GM23338 (cell line): ENCODE data around the gene TCERG1. TPM values are rescaled to one million over a fixed set of nuclear protein-coding genes. Genes with fewer than 3 reads are reported as not detected.

Source experiments
- ATAC-seq: fragments of 200-7000 bp; cut with Tn5 transposase; 3 replicates; pipeline ENCODE4 v1.9.1; 2020
- DNase-seq: peaks from one replicate; pipeline ENCODE4 v3.0.0-alpha.2; 2015; ENCODE audit warnings: low spot score
- H2AFZ ChIP-seq: fragments of 200-600 bp; sonication (generic); 2 replicates; pipeline ENCODE4 v1.8.0; 2016; ENCODE audit warnings: antibody characterized with exemption, mild to moderate bottlenecking, moderate library complexity
- H3F3A ChIP-seq: fragments of 200-600 bp; sonication (generic); replicated peaks from 2 replicates; pipeline ENCODE4 v1.8.0; 2017; ENCODE audit warnings: antibody characterized with exemption, mixed run types, low read depth
- H3K27ac ChIP-seq: fragments of 200-600 bp; sonication (generic); 2 replicates; pipeline ENCODE4 v1.6.1; 2016; ENCODE audit warnings: low read depth
- H3K27me3 ChIP-seq: fragments of 200-600 bp; sonication (generic); 2 replicates; pipeline ENCODE4 v1.8.0; 2016; ENCODE audit warnings: mild to moderate bottlenecking, mixed run types, moderate library complexity; ENCODE audit not compliant: insufficient read depth
- H3K36me3 ChIP-seq: fragments of 200-600 bp; sonication (generic); 2 replicates; pipeline ENCODE4 v1.8.0; 2016; ENCODE audit warnings: mild to moderate bottlenecking; ENCODE audit not compliant: insufficient read depth
- H3K4me1 ChIP-seq: fragments of 200-600 bp; sonication (generic); 2 replicates; pipeline ENCODE4 v1.8.0; 2016; ENCODE audit warnings: mild to moderate bottlenecking, moderate library complexity; ENCODE audit not compliant: insufficient read depth
- H3K4me2 ChIP-seq: fragments of 200-600 bp; sonication (generic); 2 replicates; pipeline ENCODE4 v1.7.1; 2017; ENCODE audit warnings: mixed run types
- H3K4me3 ChIP-seq: fragments of 200-600 bp; sonication (generic); 2 replicates; pipeline ENCODE4 v1.6.1; 2016; ENCODE audit warnings: mixed run types
- H3K79me2 ChIP-seq: fragments of 200-600 bp; sonication (generic); replicated peaks from 2 replicates; pipeline ENCODE4 v1.8.0; 2017; ENCODE audit warnings: mild to moderate bottlenecking; ENCODE audit not compliant: insufficient read depth
- H3K9me2 ChIP-seq: fragments of 200-600 bp; sonication (generic); 2 replicates; pipeline ENCODE4 v1.8.0; 2017; ENCODE audit not compliant: insufficient read depth
- H4K20me1 ChIP-seq: fragments of 200-600 bp; sonication (generic); replicated peaks from 2 replicates; pipeline ENCODE4 v1.8.0; 2017; ENCODE audit warnings: mild to moderate bottlenecking; ENCODE audit not compliant: insufficient read depth
- H3K27ac Mint-ChIP-seq: 2 replicates; pipeline ENCODE4 v1.8.0; 2020; ENCODE audit warnings: inconsistent platforms, mild to moderate bottlenecking, moderate library complexity, mixed read lengths
- H3K27me3 Mint-ChIP-seq: 3 replicates; pipeline ENCODE4 v1.8.0; 2022; ENCODE audit warnings: low read depth, mild to moderate bottlenecking, moderate library complexity, mixed read lengths, inconsistent platforms; ENCODE audit not compliant: insufficient read depth, poor library complexity
- H3K36me3 Mint-ChIP-seq: 3 replicates; pipeline ENCODE4 v1.8.0; 2021; ENCODE audit warnings: low read depth, mild to moderate bottlenecking, inconsistent platforms, moderate library complexity, mixed read lengths
- H3K4me1 Mint-ChIP-seq: 3 replicates; pipeline ENCODE4 v1.8.0; 2020; ENCODE audit warnings: mild to moderate bottlenecking, inconsistent platforms, mixed read lengths
- H3K4me3 Mint-ChIP-seq: 3 replicates; pipeline ENCODE4 v1.8.0; 2021; ENCODE audit warnings: moderate library complexity, mild to moderate bottlenecking, inconsistent platforms, mixed read lengths
- H3K9me3 Mint-ChIP-seq: 3 replicates; pipeline ENCODE4 v1.8.0; 2020; ENCODE audit warnings: moderate library complexity, mild to moderate bottlenecking, inconsistent platforms, mixed read lengths
- CREB1 ChIP-seq: fragments of 250-450 bp; sonication (Bioruptor Pico); IDR thresholded peaks from 2 replicates; pipeline ENCODE4 v1.5.0; 2020; ENCODE audit warnings: low read depth, mild to moderate bottlenecking, moderate library complexity
- CTCF ChIP-seq, 2 experiments: fragments of 200-600 bp in 1 of 2; sonication (generic) in 1 of 2; conservative IDR thresholded peaks; 2 replicates each; pipeline versions ENCODE4 v1.5.1 to v1.6.1; 2016 to 2017; ENCODE audit warnings: antibody characterized with exemption in 2 of 2, low read depth in 2 of 2, mild to moderate bottlenecking in 2 of 2, moderate library complexity in 1 of 2
- ETS1 ChIP-seq: IDR thresholded peaks from 2 replicates; pipeline ENCODE4 v1.6.1; 2016; ENCODE audit warnings: antibody characterized with exemption
- EZH2 ChIP-seq: fragments of 200-600 bp; sonication (generic); IDR thresholded peaks from one replicate; pipeline ENCODE4 v1.8.0; 2017; ENCODE audit warnings: antibody characterized with exemption, mild to moderate bottlenecking, low read depth; ENCODE audit not compliant: unreplicated experiment
- EZH2phosphoT487 ChIP-seq: fragments of 200-600 bp; sonication (generic); IDR thresholded peaks from one replicate; pipeline ENCODE4 v1.8.1; 2018; ENCODE audit warnings: antibody characterized with exemption; ENCODE audit not compliant: unreplicated experiment
- POLR2AphosphoS5 ChIP-seq: IDR thresholded peaks from 2 replicates; pipeline ENCODE4 v1.6.1; 2016; ENCODE audit warnings: antibody characterized with exemption, low read depth
- REST ChIP-seq: IDR thresholded peaks from one replicate; pipeline ENCODE4 v1.6.1; 2018; ENCODE audit warnings: antibody characterized with exemption; ENCODE audit not compliant: unreplicated experiment
- STAT1 ChIP-seq: IDR thresholded peaks from one replicate; pipeline ENCODE4 v1.6.1; 2016; ENCODE audit warnings: antibody characterized with exemption; ENCODE audit not compliant: unreplicated experiment
- ZNF114 ChIP-seq: fragments of 250-450 bp; sonication (Bioruptor Pico); IDR thresholded peaks from 2 replicates; pipeline ENCODE4 v1.5.0; 2020; ENCODE audit warnings: mild to moderate bottlenecking, moderate library complexity
- ZNF331 ChIP-seq: fragments of 250-450 bp; sonication (Bioruptor Pico); IDR thresholded peaks from 2 replicates; pipeline ENCODE4 v1.5.0; 2020; ENCODE audit warnings: low read depth, mild to moderate bottlenecking, moderate library complexity
- polyA plus RNA-seq: library from polyadenylated mRNA; unstranded; fragments of >200 nt; fragmentation: Nextera tagmentation; extraction: Ambion mirVana; gene quantifications from 2 replicates; pipeline ENCODE4 v1.2.1, GENCODE V29; 2016
- total RNA-seq: library from RNA; depleted of rRNA; stranded (reverse); fragments of >200 nt; shearing (Covaris generic); gene quantifications from 2 replicates; pipeline ENCODE4 v1.2.3, GENCODE V29; 2014

The TCERG1 gene
- total and polyA plus RNA-seq, 2 experiments from 2014 or later, result 127 to 178 TPM

GRCh38 chr5:146419696-146420095 is 27.4 kb upstream of the TCERG1 start:
- H3K4me1 Mint-ChIP-seq, result no peaks in the 10 kb centered on the region

GRCh38 chr5:146425023-146425422 is 22.1 kb upstream of the TCERG1 start:
- TF ChIP-seq CTCF (conservative IDR thresholded peaks at IDR 0.05; ENCODE audit: low read depth in 2 of 2), result peak in 1 of 2 experiments; percentile 80; a peak in 2 of 4 replicates
- no peak for TF ChIP-seq POLR2AphosphoS5
- TF ChIP-seq CREB1 (CRISPR knock-in tag), result 0 out of 2 replicates have a peak, but pooled peaks have one; percentile 29
- Histone ChIP-seq H2AFZ (peak overlapping the region; percentile 88; the same call in 1 of the 2 replicates), H3K36me3 (no peaks in the 10 kb centered on the region), H3F3A (no peaks in the 10 kb centered on the region), H3K27me3 (no peaks in the 10 kb centered on the region), H3K4me3 (no peak overlapping the region), H3K9me2 (no peaks in the 10 kb centered on the region), H3K4me2 (no peak overlapping the region), H4K20me1 (no peaks in the 10 kb centered on the region), H3K4me1 (no peaks in the 10 kb centered on the region), H3K79me2 (no peaks in the 10 kb centered on the region), H3K27ac (no peak overlapping the region)
- Mint-ChIP-seq H3K27me3 (peaks cover 2% of the 10 kb centered on the region), H3K27ac (no peak overlapping the region), H3K4me1 (no peaks in the 10 kb centered on the region), H3K9me3 (no peaks in the 10 kb centered on the region), H3K4me3 (no peak overlapping the region), H3K36me3 (no peaks in the 10 kb centered on the region)
- DNase-seq (peak; percentile 62), ATAC-seq (peak; percentile 79)

More at GRCh38 chr5:146419696-146420095, 27.4 kb upstream of the TCERG1 start:
- H3K79me2 ChIP-seq, result no peaks in the 10 kb centered on the region
- ATAC-seq, result no peak
- Mint-ChIP-seq H3K4me3 (no peak overlapping the region), H3K27ac (no peak overlapping the region), H3K9me3 (no peaks in the 10 kb centered on the region), H3K36me3 (no peaks in the 10 kb centered on the region), H3K27me3 (no peaks in the 10 kb centered on the region)
- H3K9me2 ChIP-seq, result no peaks in the 10 kb centered on the region
- H3K4me3 ChIP-seq, result no peak overlapping the region
- H2AFZ ChIP-seq, result 0 out of 2 replicates have a peak overlapping the region, but pooled peaks have one; percentile 32
- no peaks in the 10 kb centered on the region for H3K36me3 ChIP-seq
- no peaks in the 10 kb centered on the region for H3K27me3 ChIP-seq
- H4K20me1 ChIP-seq, result no peaks in the 10 kb centered on the region
- H3F3A ChIP-seq, result no peaks in the 10 kb centered on the region
- H3K27ac ChIP-seq, result no peak overlapping the region
- DNase-seq, result no peak
- TF ChIP-seq ZNF331 (CRISPR knock-in tag) (no peak), STAT1 (no peak)
- no peaks in the 10 kb centered on the region for H3K4me1 ChIP-seq
- no peak overlapping the region for H3K4me2 ChIP-seq

GRCh38 chr5:146426305-146426704 is 20.8 kb upstream of the TCERG1 start:
- H3F3A ChIP-seq, result no peaks in the 10 kb centered on the region
- no peak for ATAC-seq
- no peak for TF ChIP-seq STAT1
- TF ChIP-seq ZNF114 (CRISPR knock-in tag), result no peak
- TF ChIP-seq EZH2phosphoT487, result no peak
- TF ChIP-seq ETS1, result no peak
- no peak for TF ChIP-seq EZH2
- TF ChIP-seq CREB1 (CRISPR knock-in tag), result no peak
- no peak for TF ChIP-seq REST

More at GRCh38 chr5:146426305-146426704, 20.8 kb upstream of the TCERG1 start:
- no peaks in the 10 kb centered on the region for H3K4me1 Mint-ChIP-seq
- no peak for DNase-seq
- peaks cover 2% of the 10 kb centered on the region for H3K27me3 Mint-ChIP-seq
- Histone ChIP-seq H3K4me2 (no peak overlapping the region), H4K20me1 (no peaks in the 10 kb centered on the region), H3K36me3 (no peaks in the 10 kb centered on the region), H3K9me2 (no peaks in the 10 kb centered on the region), H3K79me2 (no peaks in the 10 kb centered on the region), H3K27ac (no peak overlapping the region), H2AFZ (no peak overlapping the region), H3K4me3 (no peak overlapping the region), H3K4me1 (no peaks in the 10 kb centered on the region), H3K27me3 (no peaks in the 10 kb centered on the region)
- H3K36me3 Mint-ChIP-seq, result no peaks in the 10 kb centered on the region
- no peak overlapping the region for H3K27ac Mint-ChIP-seq
- no peaks in the 10 kb centered on the region for H3K9me3 Mint-ChIP-seq
- H3K4me3 Mint-ChIP-seq, result no peak overlapping the region
